Posterior cingulate gyrus (tissue), 11 donors: ENCODE data around the gene PPP3CA.
A peak's percentile ranks its signal among the peaks of the same experiment; 100 is the strongest.

ENCODE experiments used
- DNase-seq, 10 donors: peaks; one replicate each; pipeline versions ENCODE4 v3.0.0 to v3.0.0-alpha.2; 2020 to 2021; ENCODE audit warnings: mixed read lengths in 3 of 10
- intact Hi-C: fragments of 100-400 bp; cut with DNase I; formaldehyde crosslinking; loops from one replicate; pipeline ENCODE4 v1.15.1; 2023

Gene PPP3CA

DNA sequence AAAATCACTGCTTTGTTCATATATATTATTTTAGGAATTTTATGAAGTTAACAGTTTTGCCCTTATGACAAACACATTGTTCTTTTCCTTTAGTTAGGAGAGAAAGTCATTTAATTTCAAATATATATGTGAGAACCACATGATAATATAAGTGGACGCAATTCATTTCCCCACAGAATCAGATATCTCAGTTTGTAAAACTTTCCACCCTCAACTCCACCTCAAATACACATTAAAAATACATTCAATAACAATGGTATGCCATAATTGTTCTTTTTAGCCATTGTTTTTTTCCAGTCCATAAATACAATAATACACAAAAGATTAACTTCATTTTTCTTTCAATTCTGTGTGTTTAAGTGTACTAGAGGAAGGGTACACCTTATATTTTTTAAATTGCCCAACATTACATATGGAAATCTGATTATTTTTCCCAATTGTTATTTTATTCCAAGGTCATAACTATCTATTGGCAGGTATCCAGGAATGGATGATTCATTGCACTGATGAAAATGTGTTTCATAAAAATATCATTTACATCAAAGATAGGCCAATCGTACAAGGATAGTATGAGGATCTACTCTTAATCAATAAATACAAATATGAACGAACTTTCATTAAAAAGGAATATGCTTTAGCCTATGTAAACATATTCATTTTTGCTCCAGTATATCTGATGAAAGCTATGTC lies 125.0 kb downstream of the PPP3CA start:
- DNase-seq: no peak
- intact Hi-C loops: no loop called here

- DNase-seq: no peak
- intact Hi-C loops: no loop called here
These were observed 126.0 kb downstream of the PPP3CA start for GRCh38 chr4:101221294-101221693.

DNA sequence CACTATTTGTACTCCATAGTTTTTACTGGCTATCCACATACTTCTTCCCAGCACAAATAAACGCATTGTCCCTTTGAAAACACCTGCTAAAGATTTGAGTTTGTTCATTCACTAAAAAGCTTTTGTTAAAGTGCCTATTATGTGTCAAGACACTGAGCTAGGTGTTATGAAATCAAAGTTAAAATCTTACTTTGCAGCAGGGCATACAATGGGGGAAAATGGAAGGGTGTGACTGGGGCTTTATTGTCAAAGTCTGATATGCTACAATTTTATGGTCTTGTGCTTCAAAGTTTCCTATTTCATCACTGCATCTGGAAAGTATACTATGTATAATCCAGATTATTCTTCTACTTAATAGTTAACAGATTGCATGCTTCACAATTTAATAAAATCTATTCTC lies 128.4 kb downstream of the PPP3CA start:
- no peak for DNase-seq
- intact Hi-C loops: no loop called here

GRCh38 chr4:101218346-101218745 lies 129.0 kb downstream of the PPP3CA start:
- no peak for DNase-seq
- intact Hi-C loops: no loop called here

DNA sequence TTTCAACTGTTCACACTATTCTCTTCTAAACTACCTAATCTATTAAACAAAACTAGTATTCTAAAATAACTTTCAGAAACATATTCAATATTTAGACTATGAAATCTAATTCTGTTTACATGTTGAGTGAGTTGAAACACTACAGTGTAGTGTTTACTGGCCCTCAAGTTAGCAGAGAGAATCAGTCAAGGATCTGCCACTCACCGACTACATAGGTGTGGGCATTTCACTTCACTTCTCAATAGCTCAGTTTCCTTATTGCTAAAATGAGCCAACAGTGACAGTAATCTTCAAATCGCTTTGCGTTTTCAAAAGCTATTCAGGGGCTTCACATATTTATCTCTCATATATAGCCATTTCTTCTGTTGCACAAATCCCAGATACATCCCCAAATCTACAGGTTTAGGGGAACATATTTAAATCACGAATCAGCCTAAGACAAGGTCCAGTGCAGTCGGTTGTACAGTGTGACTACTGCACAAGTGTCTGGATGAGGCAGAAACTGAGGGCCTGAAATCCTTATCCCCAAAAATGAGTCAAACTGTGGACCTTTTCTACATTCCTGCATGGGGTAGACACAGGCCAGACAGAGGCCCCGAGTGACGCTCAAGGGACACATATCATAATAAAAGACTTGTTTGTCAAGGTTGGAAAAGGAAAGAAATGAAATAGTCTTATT lies 129.8 kb downstream of the PPP3CA start:
- DNase-seq: no peak
- intact Hi-C loops: no loop called here

DNA sequence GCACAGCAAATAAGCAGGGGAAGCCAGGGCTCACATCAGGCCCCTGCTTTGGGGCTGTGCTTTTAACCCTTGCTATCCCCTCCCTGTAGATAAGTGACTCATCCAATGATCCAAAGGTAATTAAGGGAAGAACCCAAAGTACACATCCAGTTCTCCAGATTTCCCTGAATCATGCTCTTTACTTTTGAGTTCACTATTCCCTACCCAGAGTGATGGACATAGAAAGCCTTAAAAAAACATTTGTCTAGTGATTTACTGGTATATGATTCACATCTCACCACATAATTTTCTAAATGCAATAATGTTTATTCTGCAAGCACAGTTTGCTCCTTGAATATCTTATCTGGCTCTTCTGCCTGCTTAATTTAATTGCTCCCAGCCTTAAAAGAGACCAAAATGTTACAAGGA lies 136.2 kb downstream of the PPP3CA start:
- no peak for DNase-seq
- intact Hi-C loops: no loop called here

GRCh38 chr4:101210331-101210730 lies 137.0 kb downstream of the PPP3CA start:
- intact Hi-C loops: no loop called here
- no peak for DNase-seq

GRCh38 chr4:101208171-101208570 lies 139.2 kb downstream of the PPP3CA start:
- intact Hi-C loops: no loop called here
- no peak for DNase-seq

- intact Hi-C loops: no loop called here
- DNase-seq: no peak
These were observed 141.4 kb downstream of the PPP3CA start for GRCh38 chr4:101205916-101206315.

DNA sequence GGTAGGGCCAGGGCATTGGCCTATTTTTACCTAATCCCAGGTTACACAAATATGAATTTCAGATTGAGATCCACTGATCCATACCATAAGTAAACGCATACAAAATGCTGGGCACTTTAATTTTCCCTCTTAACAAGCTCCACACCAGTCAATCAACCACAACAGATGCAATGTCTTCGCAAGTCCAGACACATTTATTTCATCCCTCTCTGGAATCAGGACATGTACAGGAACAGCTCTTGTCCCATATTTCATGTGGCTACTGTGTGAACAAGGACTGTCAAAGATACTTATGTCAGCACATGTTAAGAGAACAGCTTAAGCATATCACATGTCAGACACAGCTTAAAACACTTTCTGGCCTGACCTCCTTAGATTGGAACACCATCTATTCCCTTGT lies 145.9 kb downstream of the PPP3CA start:
- no peak for DNase-seq
- intact Hi-C loops: no loop called here

DNA sequence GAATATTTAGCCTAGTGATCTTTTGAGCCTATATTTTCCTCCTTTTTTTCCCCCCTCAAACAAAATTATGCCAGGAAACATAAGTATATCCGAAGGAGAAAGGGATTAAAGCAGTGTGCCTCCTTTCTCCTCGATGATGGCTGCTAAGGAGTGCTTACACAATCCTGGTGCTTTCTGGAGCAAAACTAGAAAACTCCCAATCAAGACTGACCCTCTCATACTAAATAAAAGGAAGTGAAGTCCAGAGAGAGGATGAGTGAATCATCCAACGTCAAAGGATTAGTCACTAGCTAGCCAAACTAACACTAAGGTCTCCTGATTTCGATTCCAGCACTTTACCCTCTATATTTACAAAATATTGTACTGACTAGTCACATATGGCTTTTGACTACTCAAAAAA lies 146.8 kb downstream of the PPP3CA start:
- intact Hi-C loops: no loop called here

GRCh38 chr4:101199507-101200285 lies 147.6 kb downstream of the PPP3CA start:
- DNase-seq: no peak
- intact Hi-C loops: no loop called here

More for the DNA sequence above, 146.8 kb downstream of the PPP3CA start:
- DNase-seq: no peak

- intact Hi-C loops: no loop called here
- DNase-seq: no peak
These were observed 148.5 kb downstream of the PPP3CA start for GRCh38 chr4:101198682-101199339.

DNA sequence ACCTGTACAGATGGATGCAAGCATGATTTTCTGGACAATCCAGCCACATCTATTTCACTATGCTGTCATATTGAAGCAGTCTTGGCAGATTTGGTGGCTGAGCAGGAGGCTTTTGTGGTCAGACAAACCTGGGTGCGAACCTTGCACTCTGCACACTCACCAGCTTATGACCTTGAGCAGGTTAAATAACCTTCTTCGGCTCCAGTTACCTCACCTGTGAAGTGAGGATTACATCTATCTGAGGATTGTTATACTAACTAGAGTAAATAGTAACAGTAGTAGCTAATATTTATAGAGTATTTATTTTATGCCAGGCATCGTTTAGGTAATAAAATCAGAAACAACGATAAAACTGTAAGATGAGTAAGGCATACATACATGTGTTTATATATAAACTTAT lies 150.0 kb downstream of the PPP3CA start:
- intact Hi-C loops: no loop called here
- DNase-seq: no peak

DNA sequence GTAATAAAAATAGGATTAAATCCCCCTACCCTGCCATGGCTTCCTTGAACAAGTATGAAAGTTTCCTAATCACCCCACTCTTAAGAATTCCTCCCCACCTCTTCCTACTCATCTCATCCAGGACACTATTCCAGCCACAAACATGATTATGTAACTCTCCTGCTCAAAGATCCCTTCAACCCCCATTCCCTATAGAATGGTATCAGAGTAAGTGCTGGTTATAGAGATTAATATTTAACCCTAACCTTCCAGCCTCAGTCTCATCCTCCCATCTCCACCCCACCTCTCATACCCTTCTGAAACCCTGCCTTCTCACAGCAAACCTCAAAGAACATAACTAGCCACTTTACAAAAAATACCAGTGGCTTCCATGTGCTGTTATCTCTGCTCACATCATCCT lies 155.1 kb downstream of the PPP3CA start:
- no peak for DNase-seq
- intact Hi-C loops: no loop called here

DNA sequence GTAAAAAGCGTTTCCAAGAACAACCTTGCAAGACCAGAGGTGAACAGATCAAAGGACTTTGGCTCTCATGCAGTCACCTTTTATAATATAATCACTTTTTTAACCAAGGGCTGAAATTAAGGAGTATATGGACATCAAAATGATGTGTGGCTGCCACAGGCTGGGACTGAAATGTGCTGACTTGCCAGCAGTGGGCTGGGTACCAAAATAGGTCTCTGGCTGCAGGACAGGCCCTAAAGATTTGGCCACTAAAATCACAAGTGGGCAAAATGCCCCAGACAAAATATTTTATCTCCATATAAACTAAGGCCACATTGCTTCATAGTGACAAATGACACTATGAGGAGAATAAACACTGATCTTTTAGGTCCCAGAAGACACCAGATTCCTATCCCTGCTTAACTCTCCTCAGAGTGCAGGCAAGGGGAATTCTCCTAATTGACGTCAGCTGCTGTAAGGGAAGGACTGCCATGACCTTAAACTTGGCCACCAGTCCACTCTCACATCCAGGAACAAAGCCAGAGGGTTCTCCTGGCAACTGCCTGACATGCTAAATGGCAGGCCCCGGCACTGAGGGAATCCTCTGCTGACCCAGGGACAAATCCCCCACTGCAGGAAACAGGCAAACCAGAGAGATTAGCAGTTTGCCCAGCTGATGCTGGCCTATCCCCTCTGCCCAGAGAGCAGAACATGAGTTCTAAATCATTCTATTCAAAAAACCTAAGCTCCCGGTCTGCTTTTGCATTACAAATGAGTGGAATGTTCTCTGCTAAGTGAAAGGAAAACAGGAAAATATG lies 155.8 kb downstream of the PPP3CA start:
- DNase-seq: peak; percentile 21 to 81 (median 48)
- intact Hi-C loops: no loop called here

- no peak for DNase-seq
- intact Hi-C loops: no loop called here
These were observed 156.6 kb downstream of the PPP3CA start for GRCh38 chr4:101190751-101191150.

- intact Hi-C loops: loop anchor here (5.0 kb wide), 1 partner anchor 158 kb away; the partner anchor contains the start of gene PPP3CA
These were observed 158.4 kb downstream of the PPP3CA start for GRCh38 chr4:101188906-101189305.

DNA sequence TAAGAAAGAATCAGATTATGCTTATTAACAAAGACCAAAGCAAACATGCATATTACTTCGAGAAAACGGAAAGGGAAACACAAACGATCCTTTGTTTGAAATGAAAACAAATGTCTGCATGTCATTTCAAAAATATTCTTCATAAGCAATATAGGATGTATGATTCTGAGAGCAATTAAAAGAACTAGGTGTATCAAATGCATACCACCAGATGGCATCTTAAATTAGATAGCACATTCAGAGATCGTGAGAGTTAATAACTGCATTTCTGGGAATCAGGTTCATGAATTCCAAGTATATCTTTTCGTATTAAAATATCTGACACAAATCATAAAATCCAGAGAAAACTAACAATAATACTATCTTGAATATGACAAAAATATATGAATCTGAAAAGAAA lies 159.5 kb downstream of the PPP3CA start:
- intact Hi-C loops: loop anchor here (5.0 kb wide), 1 partner anchor 159 kb away; the partner anchor contains the start of gene PPP3CA
- no peak for DNase-seq

More at GRCh38 chr4:101188906-101189305, 158.4 kb downstream of the PPP3CA start:
- no peak for DNase-seq
